ENCODE data around the gene STARD3NL.
"Not testable (repeated sequence)": the region's sequence is repeated elsewhere in the genome, so short reads cannot be mapped to it uniquely, and the experiment has no call there.

GRCh38 chr7:38259157-38259556 lies 81.1 kb downstream of the STARD3NL start:
- TF ChIP-seq CREB1 (CRISPR knock-in tag; IDR thresholded peaks at IDR 0.05; ENCODE audit: low read depth); POLR2AphosphoS5 (IDR thresholded peaks at IDR 0.05; ENCODE audit: low read depth); EZH2 (IDR thresholded peaks at IDR 0.05; ENCODE audit: low read depth, unreplicated experiment); EZH2phosphoT487 (IDR thresholded peaks at IDR 0.05; ENCODE audit: unreplicated experiment); STAT1 (IDR thresholded peaks at IDR 0.05; ENCODE audit: unreplicated experiment): not testable (repeated sequence)
- TF ChIP-seq, protein P1, sequence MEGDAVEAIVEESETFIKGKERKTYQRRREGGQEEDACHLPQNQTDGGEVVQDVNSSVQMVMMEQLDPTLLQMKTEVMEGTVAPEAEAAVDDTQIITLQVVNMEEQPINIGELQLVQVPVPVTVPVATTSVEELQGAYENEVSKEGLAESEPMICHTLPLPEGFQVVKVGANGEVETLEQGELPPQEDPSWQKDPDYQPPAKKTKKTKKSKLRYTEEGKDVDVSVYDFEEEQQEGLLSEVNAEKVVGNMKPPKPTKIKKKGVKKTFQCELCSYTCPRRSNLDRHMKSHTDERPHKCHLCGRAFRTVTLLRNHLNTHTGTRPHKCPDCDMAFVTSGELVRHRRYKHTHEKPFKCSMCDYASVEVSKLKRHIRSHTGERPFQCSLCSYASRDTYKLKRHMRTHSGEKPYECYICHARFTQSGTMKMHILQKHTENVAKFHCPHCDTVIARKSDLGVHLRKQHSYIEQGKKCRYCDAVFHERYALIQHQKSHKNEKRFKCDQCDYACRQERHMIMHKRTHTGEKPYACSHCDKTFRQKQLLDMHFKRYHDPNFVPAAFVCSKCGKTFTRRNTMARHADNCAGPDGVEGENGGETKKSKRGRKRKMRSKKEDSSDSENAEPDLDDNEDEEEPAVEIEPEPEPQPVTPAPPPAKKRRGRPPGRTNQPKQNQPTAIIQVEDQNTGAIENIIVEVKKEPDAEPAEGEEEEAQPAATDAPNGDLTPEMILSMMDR (conservative IDR thresholded peaks at IDR 0.05; ENCODE audit: low read depth in 2 of 2) = not testable (repeated sequence)
- TF ChIP-seq, protein P2, sequence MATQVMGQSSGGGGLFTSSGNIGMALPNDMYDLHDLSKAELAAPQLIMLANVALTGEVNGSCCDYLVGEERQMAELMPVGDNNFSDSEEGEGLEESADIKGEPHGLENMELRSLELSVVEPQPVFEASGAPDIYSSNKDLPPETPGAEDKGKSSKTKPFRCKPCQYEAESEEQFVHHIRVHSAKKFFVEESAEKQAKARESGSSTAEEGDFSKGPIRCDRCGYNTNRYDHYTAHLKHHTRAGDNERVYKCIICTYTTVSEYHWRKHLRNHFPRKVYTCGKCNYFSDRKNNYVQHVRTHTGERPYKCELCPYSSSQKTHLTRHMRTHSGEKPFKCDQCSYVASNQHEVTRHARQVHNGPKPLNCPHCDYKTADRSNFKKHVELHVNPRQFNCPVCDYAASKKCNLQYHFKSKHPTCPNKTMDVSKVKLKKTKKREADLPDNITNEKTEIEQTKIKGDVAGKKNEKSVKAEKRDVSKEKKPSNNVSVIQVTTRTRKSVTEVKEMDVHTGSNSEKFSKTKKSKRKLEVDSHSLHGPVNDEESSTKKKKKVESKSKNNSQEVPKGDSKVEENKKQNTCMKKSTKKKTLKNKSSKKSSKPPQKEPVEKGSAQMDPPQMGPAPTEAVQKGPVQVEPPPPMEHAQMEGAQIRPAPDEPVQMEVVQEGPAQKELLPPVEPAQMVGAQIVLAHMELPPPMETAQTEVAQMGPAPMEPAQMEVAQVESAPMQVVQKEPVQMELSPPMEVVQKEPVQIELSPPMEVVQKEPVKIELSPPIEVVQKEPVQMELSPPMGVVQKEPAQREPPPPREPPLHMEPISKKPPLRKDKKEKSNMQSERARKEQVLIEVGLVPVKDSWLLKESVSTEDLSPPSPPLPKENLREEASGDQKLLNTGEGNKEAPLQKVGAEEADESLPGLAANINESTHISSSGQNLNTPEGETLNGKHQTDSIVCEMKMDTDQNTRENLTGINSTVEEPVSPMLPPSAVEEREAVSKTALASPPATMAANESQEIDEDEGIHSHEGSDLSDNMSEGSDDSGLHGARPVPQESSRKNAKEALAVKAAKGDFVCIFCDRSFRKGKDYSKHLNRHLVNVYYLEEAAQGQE (IDR thresholded peaks at IDR 0.05; ENCODE audit: unreplicated experiment) = not testable (repeated sequence)
